T-helper 2 cell (primary cell): ENCODE measurements around the gene OLFM3.

Experiments
- DNase-seq, 5 experiments: peaks; one replicate each; pipeline versions ENCODE4 v3.0.0 to v3.0.0-alpha.2; 2012 to 2022
- total RNA-seq, 2 donors: gene quantifications; one replicate each; lab custom pipeline; 2026; lab: John Stamatoyannopoulos, UW

The OLFM3 gene
- total RNA-seq: 0 reads per million in 2 donors

GRCh38 chr1:101996825-101997465, at the start of gene OLFM3:
Gene OLFM3 (minus strand): TSS chr1:101996926.
- peak in 1 of 5 experiments; percentile 7 for DNase-seq

GRCh38 chr1:102045752-102046151, 49.0 kb upstream of the OLFM3 start:
- DNase-seq: no peak

- DNase-seq: no peak
Measured at GRCh38 chr1:102032534-102032933, 35.8 kb upstream of the OLFM3 start.

- no peak for DNase-seq
Measured at GRCh38 chr1:102019530-102019929, 22.8 kb upstream of the OLFM3 start.

- no peak for DNase-seq
Measured at GRCh38 chr1:102015728-102016127, 19.0 kb upstream of the OLFM3 start.

- no peak for DNase-seq
Measured at GRCh38 chr1:102002057-102002456, 5.3 kb upstream of the OLFM3 start.

- no peak for DNase-seq
Measured at GRCh38 chr1:101995984-101996745, 561 bp downstream of the OLFM3 start.

- DNase-seq: no peak
Measured at GRCh38 chr1:101993710-101994109, 3.0 kb downstream of the OLFM3 start.

- DNase-seq: no peak
Measured at GRCh38 chr1:101992821-101993575, 3.7 kb downstream of the OLFM3 start.

GRCh38 chr1:101980974-101981373, 15.8 kb downstream of the OLFM3 start:
- no peak for DNase-seq

GRCh38 chr1:101977266-101977665, 19.5 kb downstream of the OLFM3 start:
- no peak for DNase-seq

GRCh38 chr1:101976161-101976560, 20.6 kb downstream of the OLFM3 start:
- DNase-seq: no peak

GRCh38 chr1:101975371-101975770, 21.4 kb downstream of the OLFM3 start:
- DNase-seq: no peak

- DNase-seq: no peak
Measured at GRCh38 chr1:101974599-101975274, 22.0 kb downstream of the OLFM3 start.

- no peak for DNase-seq
Measured at GRCh38 chr1:101971304-101971703, 25.4 kb downstream of the OLFM3 start.

GRCh38 chr1:101967871-101968270, 28.9 kb downstream of the OLFM3 start:
- DNase-seq: no peak

- no peak for DNase-seq
Measured at GRCh38 chr1:101965341-101965740, 31.4 kb downstream of the OLFM3 start.

- DNase-seq: no peak
Measured at GRCh38 chr1:101964708-101965107, 32.0 kb downstream of the OLFM3 start.

- DNase-seq: no peak
Measured at GRCh38 chr1:101960142-101960541, 36.6 kb downstream of the OLFM3 start.

- no peak for DNase-seq
Measured at GRCh38 chr1:101959456-101959855, 37.3 kb downstream of the OLFM3 start.

- no peak for DNase-seq
Measured at GRCh38 chr1:101957771-101958170, 39.0 kb downstream of the OLFM3 start.

GRCh38 chr1:101953623-101954022, 43.1 kb downstream of the OLFM3 start:
- DNase-seq: no peak

- no peak for DNase-seq
Measured at GRCh38 chr1:101945884-101946283, 50.8 kb downstream of the OLFM3 start.
